Activated B cell treated with CpG ODN at 0.5 μM for 24 hours (primary cell): ENCODE results near the gene RPA3. TPM values are rescaled to one million over a fixed set of nuclear protein-coding genes. Genes with fewer than 3 reads are reported as not detected.

Experiments
- ATAC-seq: fragments of 200-7000 bp; cut with Tn5 transposase; one replicate; pipeline ENCODE4 v1.10.0; 2021; ENCODE audit warnings: low read depth, mild to moderate bottlenecking, moderate library complexity
- CTCF ChIA-PET: fragments of 350-600 bp; sonication (Branson Sonifier 250); formaldehyde crosslinking; loops from one replicate; lab custom pipeline; 2021; ENCODE audit warnings: antibody characterized with exemption; lab: Charles Lee
- POLR2A ChIA-PET: fragments of 350-600 bp; sonication (Branson Sonifier 250); formaldehyde crosslinking; loops from one replicate; lab custom pipeline; 2021; ENCODE audit warnings: antibody characterized with exemption; lab: Charles Lee
- DNase-seq: peaks from one replicate; pipeline ENCODE4 v3.0.0; 2022
- H3K27ac Mint-ChIP-seq: one replicate; pipeline ENCODE4 v1.8.0; 2020; ENCODE audit warnings: mixed read lengths
- H3K27me3 Mint-ChIP-seq: one replicate; pipeline ENCODE4 v1.8.0; 2021; ENCODE audit warnings: mixed read lengths
- H3K36me3 Mint-ChIP-seq: one replicate; pipeline ENCODE4 v1.8.0; 2021; ENCODE audit warnings: low read depth, mixed read lengths
- H3K4me1 Mint-ChIP-seq: one replicate; pipeline ENCODE4 v1.8.0; 2021; ENCODE audit warnings: mixed read lengths
- H3K4me3 Mint-ChIP-seq: one replicate; pipeline ENCODE4 v1.8.0; 2020; ENCODE audit warnings: mild to moderate bottlenecking, mixed read lengths
- H3K9me3 Mint-ChIP-seq: one replicate; pipeline ENCODE4 v1.8.0; 2020; ENCODE audit warnings: mixed read lengths
- intact Hi-C: fragments of 100-400 bp; cut with micrococcal nuclease; formaldehyde crosslinking; loops from one replicate; pipeline ENCODE4 v1.15.1; 2024
- total RNA-seq: library from RNA; stranded (reverse); gene quantifications from 2 replicates; pipeline ENCODE4 v1.2.3, GENCODE V29; 2022
- TF ChIP-seq, protein P1 (sequence below): fragments of 200-600 bp; IDR thresholded peaks from one replicate; pipeline ENCODE4 v1.8.0; 2022; ENCODE audit warnings: antibody characterized with exemption, mild to moderate bottlenecking

RPA3 gene
- total RNA-seq, 1 donor from 2014 or later: 64.9 TPM

- Mint-ChIP-seq H3K36me3 (no peaks in the 10 kb centered on the region), H3K4me1 (no peaks in the 10 kb centered on the region), H3K4me3 (no peak overlapping the region), H3K27ac (no peak overlapping the region), H3K9me3 (peaks cover 1% of the 10 kb centered on the region), H3K27me3 (no peaks in the 10 kb centered on the region)
- ATAC-seq (no peak), DNase-seq (no peak)
- TF ChIP-seq, protein P1, sequence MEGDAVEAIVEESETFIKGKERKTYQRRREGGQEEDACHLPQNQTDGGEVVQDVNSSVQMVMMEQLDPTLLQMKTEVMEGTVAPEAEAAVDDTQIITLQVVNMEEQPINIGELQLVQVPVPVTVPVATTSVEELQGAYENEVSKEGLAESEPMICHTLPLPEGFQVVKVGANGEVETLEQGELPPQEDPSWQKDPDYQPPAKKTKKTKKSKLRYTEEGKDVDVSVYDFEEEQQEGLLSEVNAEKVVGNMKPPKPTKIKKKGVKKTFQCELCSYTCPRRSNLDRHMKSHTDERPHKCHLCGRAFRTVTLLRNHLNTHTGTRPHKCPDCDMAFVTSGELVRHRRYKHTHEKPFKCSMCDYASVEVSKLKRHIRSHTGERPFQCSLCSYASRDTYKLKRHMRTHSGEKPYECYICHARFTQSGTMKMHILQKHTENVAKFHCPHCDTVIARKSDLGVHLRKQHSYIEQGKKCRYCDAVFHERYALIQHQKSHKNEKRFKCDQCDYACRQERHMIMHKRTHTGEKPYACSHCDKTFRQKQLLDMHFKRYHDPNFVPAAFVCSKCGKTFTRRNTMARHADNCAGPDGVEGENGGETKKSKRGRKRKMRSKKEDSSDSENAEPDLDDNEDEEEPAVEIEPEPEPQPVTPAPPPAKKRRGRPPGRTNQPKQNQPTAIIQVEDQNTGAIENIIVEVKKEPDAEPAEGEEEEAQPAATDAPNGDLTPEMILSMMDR: no peak
- ChIA-PET POLR2A (no interaction called here), CTCF (no interaction called here)
- intact Hi-C loops: no loop called here
Measured at GRCh38 chr7:7620644-7621210, 97.7 kb downstream of the RPA3 start.

DNA sequence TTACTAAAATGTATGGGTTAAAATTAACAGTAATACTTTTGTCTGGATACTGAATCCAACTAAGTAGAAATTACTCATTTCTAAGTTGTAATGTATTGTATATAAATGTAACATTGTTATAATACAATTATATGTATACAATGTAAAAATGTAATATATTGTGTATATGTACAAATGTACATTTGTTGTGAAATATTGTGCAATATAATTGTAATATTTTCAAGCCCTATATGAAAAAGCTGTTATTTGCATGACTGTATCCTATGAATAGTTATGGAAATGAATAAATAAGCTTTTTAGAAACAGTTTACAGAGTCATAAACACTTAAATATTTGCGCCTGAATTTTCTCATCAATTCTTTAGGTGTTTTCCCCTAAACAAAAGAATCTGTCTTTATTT lies 98.2 kb downstream of the RPA3 start:
- no peak for DNase-seq
- Mint-ChIP-seq H3K36me3 (no peaks in the 10 kb centered on the region), H3K9me3 (no peaks in the 10 kb centered on the region), H3K27ac (no peak overlapping the region), H3K4me3 (no peak overlapping the region), H3K27me3 (no peaks in the 10 kb centered on the region), H3K4me1 (peaks cover 1% of the 10 kb centered on the region)
- CTCF ChIA-PET: no interaction called here
- ATAC-seq: no peak
- intact Hi-C loops: no loop called here
- TF ChIP-seq, protein P1: no peak
- POLR2A ChIA-PET: no interaction called here

- Mint-ChIP-seq H3K4me3 (no peak overlapping the region), H3K9me3 (no peaks in the 10 kb centered on the region), H3K27me3 (no peaks in the 10 kb centered on the region), H3K36me3 (no peaks in the 10 kb centered on the region), H3K27ac (no peak overlapping the region), H3K4me1 (peaks cover 11% of the 10 kb centered on the region)
- DNase-seq: no peak
- ATAC-seq: no peak
- TF ChIP-seq, protein P1: no peak
- CTCF ChIA-PET: no interaction called here
- POLR2A ChIA-PET: no interaction called here
- intact Hi-C loops: no loop called here
Measured at GRCh38 chr7:7618410-7618809, 100.0 kb downstream of the RPA3 start.

DNA sequence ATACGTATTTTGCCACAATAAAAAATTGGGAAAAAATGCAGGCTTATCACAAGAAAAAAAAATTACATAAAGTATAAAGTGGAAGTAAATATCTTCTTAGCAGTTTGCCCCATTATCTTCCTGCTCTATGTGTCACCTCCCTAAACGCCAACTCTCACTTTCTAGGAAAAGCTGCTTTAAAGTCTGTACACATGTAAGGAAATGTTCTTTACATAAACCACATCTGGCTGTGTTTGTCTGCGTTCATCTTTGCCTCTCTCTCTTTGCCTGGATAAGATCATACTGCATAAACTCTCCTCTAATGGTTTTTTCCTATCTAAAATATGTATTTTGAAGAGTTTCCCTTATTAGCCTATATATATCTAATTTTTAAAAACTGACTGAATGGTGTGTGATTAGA lies 100.9 kb downstream of the RPA3 start:
- peaks cover 11% of the 10 kb centered on the region for H3K4me1 Mint-ChIP-seq
- POLR2A ChIA-PET: no interaction called here
- intact Hi-C loops: no loop called here

DNA sequence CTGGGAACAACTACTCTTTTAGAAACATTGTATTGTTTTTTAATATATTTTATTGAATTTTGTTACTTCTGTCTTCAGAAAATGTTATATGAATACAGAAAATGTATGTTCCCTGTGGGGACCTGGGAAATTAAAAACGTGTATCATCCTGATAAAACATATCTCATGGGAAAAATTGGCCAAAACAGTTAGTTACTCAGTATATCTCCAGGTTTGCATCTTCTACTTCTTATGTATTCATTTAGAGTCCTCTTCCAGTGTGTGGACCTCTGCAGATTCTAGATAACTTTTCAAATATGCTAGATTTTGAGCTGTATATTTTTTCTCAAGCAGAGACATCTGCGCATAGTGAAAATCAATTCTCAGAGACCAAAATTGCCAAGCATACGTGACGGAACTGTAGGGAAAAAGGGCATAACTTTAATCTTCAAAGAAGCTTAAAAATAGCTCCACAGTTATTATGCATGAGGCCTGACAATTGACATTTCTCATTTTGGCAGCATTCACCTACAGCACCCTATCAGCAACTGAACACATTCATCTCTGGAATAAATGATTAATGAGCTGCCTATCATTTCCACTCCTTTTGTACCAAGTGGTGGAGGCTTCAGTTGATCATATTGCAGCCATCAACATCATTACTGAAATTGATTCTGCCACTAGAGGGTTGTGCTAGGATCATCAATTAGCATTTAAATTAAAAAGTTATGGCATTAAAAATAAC lies 104.2 kb downstream of the RPA3 start:
- peaks cover 11% of the 10 kb centered on the region for H3K4me1 Mint-ChIP-seq
- H3K9me3 Mint-ChIP-seq: no peaks in the 10 kb centered on the region
- TF ChIP-seq, protein P1: no peak
- no peaks in the 10 kb centered on the region for H3K27me3 Mint-ChIP-seq
- CTCF ChIA-PET: interaction anchor here (1.1 kb wide), 1 partner anchor 19 kb away, joined by 3 read pairs; no protein-coding TSS in a partner anchor
- ATAC-seq (no peak), DNase-seq (no peak)
- no peak overlapping the region for H3K4me3 Mint-ChIP-seq
- no peak overlapping the region for H3K27ac Mint-ChIP-seq
- intact Hi-C loops: no loop called here
- peaks cover 11% of the 10 kb centered on the region for H3K36me3 Mint-ChIP-seq
- POLR2A ChIA-PET: no interaction called here

More for the DNA sequence above, 100.9 kb downstream of the RPA3 start:
- DNase-seq: no peak
- Mint-ChIP-seq H3K4me3 (no peak overlapping the region), H3K36me3 (no peaks in the 10 kb centered on the region), H3K27ac (no peak overlapping the region), H3K9me3 (no peaks in the 10 kb centered on the region), H3K27me3 (no peaks in the 10 kb centered on the region)
- TF ChIP-seq, protein P1: no peak
- ATAC-seq: no peak
- CTCF ChIA-PET: no interaction called here
